SK-N-SH (cell line): ENCODE measurements around the gene PPP2CA. TPM values are rescaled to one million over a fixed set of nuclear protein-coding genes. Genes with fewer than 3 reads are reported as not detected.

Experiments used
- polyA plus RNA-seq, 3 experiments: library from polyadenylated mRNA; depleted of rRNA; stranded (reverse); fragments of >200 nt; gene quantifications; 2 replicates each; pipeline ENCODE4 v1.2.3, GENCODE V29; 2012
- small RNA-seq, 7 experiments: library from RNA; depleted of rRNA; stranded (forward); fragments of <200 nt; gene quantifications; one replicate each; pipeline ENCODE3, GENCODE V24; 2012

The PPP2CA gene
- polyA plus RNA-seq, 1 of the 3 experiments (the other 2 are of a cell fraction), result 146 TPM

Small RNA genes lying within 50 kb of the gene (small RNA-seq; reads per million reads assigned to genes)
- gene MIR3661, result 0 reads per million in 7 experiments

Other genes starting within 250 kb of the PPP2CA start
- 155 and 166 TPM in 2 replicates for gene VDAC1, start 221.1 kb downstream of the PPP2CA start, polyA plus RNA-seq (2012; rRNA removed)
- gene TCF7, start 111.4 kb downstream of the PPP2CA start, polyA plus RNA-seq (2012; rRNA removed), result 2.3 and 2.7 TPM in 2 replicates
- 407 and 428 TPM in 2 replicates for gene SKP1, start 49.1 kb downstream of the PPP2CA start, polyA plus RNA-seq (2012; rRNA removed)
- 1.4 and 1.9 TPM in 2 replicates for gene CDKL3, start 141.1 kb upstream of the PPP2CA start, polyA plus RNA-seq (2012; rRNA removed)
- 24.3 and 28.0 TPM in 2 replicates for gene UBE2B, start 145.5 kb upstream of the PPP2CA start, polyA plus RNA-seq (2012; rRNA removed)
- gene CDKN2AIPNL, start 185.8 kb upstream of the PPP2CA start, polyA plus RNA-seq (2012; rRNA removed), result 23.3 and 29.4 TPM in 2 replicates